Lower leg skin (tissue), 4 donors: ENCODE measurements around the gene CCSER2. TPM values are rescaled to one million over a fixed set of nuclear protein-coding genes. Genes with fewer than 3 reads are reported as not detected.
A peak's percentile ranks its signal among the peaks of the same experiment; 100 is the strongest.

Experiments
- DNase-seq, 2 donors: peaks; one replicate each; pipeline ENCODE4 v3.0.0-alpha.2; 2019; ENCODE audit warnings: low spot score in 2 of 2
- H3K4me3 ChIP-seq: fragments of 200-600 bp; sonication (generic); 2 replicates; pipeline ENCODE4 v1.5.1; 2017; ENCODE audit warnings: mild to moderate bottlenecking, low read depth; ENCODE audit not compliant: poor library complexity, severe bottlenecking
- POLR2A ChIP-seq, 2 donors: fragments of 450-650 bp; IDR thresholded peaks; one replicate each; pipeline ENCODE4 v1.6.1; 2016 to 2017; ENCODE audit warnings: antibody characterized with exemption in 2 of 2, mild to moderate bottlenecking in 1 of 2, moderate library complexity in 1 of 2
- WGBS, 2 donors: methylation state at CpG; one replicate each; pipeline ENCODE4 v1.1.5; 2018; 5-methylcytosine and 5-hydroxymethylcytosine counted together
- intact Hi-C: fragments of 100-400 bp; cut with DNase I; formaldehyde crosslinking; loops from one replicate; pipeline ENCODE4 v1.15.0; 2023; ENCODE audit warnings: low total_unique reads
- total RNA-seq, 4 donors: library from RNA; depleted of rRNA; stranded (reverse); fragments of >200 nt; gene quantifications; one replicate each; pipeline ENCODE4 v1.1.0, GENCODE V29; 2016
- TF ChIP-seq, protein P1 (sequence below), 3 donors: fragments of 450-650 bp; IDR thresholded peaks; one replicate each; pipeline ENCODE4 v1.5.1; 2016; ENCODE audit warnings: antibody characterized with exemption in 3 of 3, mild to moderate bottlenecking in 3 of 3, moderate library complexity in 2 of 3

Gene CCSER2
- total RNA-seq, 4 donors from 2014 or later, result 33.3 to 69.5 (median 47.7) TPM

GRCh38 chr10:84416245-84416555 lies 87.8 kb downstream of the CCSER2 start:
- no peak for TF ChIP-seq POLR2A (IDR thresholded peaks at IDR 0.05)
- TF ChIP-seq, protein P1, sequence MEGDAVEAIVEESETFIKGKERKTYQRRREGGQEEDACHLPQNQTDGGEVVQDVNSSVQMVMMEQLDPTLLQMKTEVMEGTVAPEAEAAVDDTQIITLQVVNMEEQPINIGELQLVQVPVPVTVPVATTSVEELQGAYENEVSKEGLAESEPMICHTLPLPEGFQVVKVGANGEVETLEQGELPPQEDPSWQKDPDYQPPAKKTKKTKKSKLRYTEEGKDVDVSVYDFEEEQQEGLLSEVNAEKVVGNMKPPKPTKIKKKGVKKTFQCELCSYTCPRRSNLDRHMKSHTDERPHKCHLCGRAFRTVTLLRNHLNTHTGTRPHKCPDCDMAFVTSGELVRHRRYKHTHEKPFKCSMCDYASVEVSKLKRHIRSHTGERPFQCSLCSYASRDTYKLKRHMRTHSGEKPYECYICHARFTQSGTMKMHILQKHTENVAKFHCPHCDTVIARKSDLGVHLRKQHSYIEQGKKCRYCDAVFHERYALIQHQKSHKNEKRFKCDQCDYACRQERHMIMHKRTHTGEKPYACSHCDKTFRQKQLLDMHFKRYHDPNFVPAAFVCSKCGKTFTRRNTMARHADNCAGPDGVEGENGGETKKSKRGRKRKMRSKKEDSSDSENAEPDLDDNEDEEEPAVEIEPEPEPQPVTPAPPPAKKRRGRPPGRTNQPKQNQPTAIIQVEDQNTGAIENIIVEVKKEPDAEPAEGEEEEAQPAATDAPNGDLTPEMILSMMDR (IDR thresholded peaks at IDR 0.05), result no peak
- 77 to 80% methylated on average over 2 of the region's 2 CpGs for WGBS, 2 donors
- intact Hi-C loops, result no loop called here
- H3K4me3 ChIP-seq, result no peak overlapping the region
- DNase-seq, result no peak

GRCh38 chr10:84423719-84424118 lies 95.3 kb downstream of the CCSER2 start:
- WGBS, 2 donors, result 81 to 93% methylated on average over 1 of the region's 1 CpG
- intact Hi-C loops, result no loop called here
- no peak for DNase-seq
- TF ChIP-seq, protein P1 (IDR thresholded peaks at IDR 0.05), result no peak
- no peak for TF ChIP-seq POLR2A (IDR thresholded peaks at IDR 0.05)
- no peak overlapping the region for H3K4me3 ChIP-seq

GRCh38 chr10:84424731-84425167 lies 96.4 kb downstream of the CCSER2 start:
- whole genome bisulfite sequencing, 2 donors, result 2 to 6% methylated on average over 3 of the region's 3 CpGs

GRCh38 chr10:84427903-84428650 lies 99.7 kb downstream of the CCSER2 start:
- intact Hi-C loops, result no loop called here
- DNase-seq, result no peak

More at GRCh38 chr10:84424731-84425167, 96.4 kb downstream of the CCSER2 start:
- no peak overlapping the region for H3K4me3 ChIP-seq
- intact Hi-C loops, result no loop called here
- no peak for TF ChIP-seq POLR2A (IDR thresholded peaks at IDR 0.05)
- TF ChIP-seq, protein P1 (IDR thresholded peaks at IDR 0.05), result no peak
- peak; percentile 90 to 96 for DNase-seq

DNA sequence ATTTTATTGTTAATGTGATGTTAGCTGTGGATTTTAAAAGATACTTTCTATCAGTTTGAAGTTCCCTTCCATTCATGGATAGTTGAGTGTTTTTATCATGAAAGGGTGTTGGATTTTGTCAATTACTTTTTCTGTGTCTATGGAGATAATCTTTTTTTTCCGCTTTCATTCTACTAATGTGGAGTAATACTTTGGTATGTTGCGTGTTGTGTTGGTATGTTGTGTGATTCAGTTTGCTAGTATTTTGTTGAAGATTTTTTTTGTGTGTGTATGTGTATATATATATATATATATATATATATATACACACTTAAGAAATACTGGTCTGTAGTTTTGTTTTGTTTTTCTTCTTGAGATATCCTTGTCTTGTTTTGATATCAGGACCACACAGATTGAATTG lies 100.3 kb downstream of the CCSER2 start:
- 87 to 94% methylated on average over 2 of the region's 2 CpGs for WGBS, 2 donors
- intact Hi-C loops, result no loop called here
- DNase-seq, result no peak

More at GRCh38 chr10:84427903-84428650, 99.7 kb downstream of the CCSER2 start:
- 94 to 97% methylated on average over 5 of the region's 5 CpGs for WGBS, 2 donors
- TF ChIP-seq, protein P1 (IDR thresholded peaks at IDR 0.05), result no peak
- no peak for TF ChIP-seq POLR2A (IDR thresholded peaks at IDR 0.05)
- H3K4me3 ChIP-seq, result no peak overlapping the region

More for the DNA sequence above, 100.3 kb downstream of the CCSER2 start:
- H3K4me3 ChIP-seq, result no peak overlapping the region
- TF ChIP-seq, protein P1 (IDR thresholded peaks at IDR 0.05), result no peak
- TF ChIP-seq POLR2A (IDR thresholded peaks at IDR 0.05), result no peak
